Duodenal mucosa (tissue), 2 donors: ENCODE measurements around the gene SMOC1.
A peak's percentile ranks its signal among the peaks of the same experiment; 100 is the strongest.

Experiments
- H3K27ac ChIP-seq: one replicate; pipeline ENCODE4 v1.7.0; 2013; ENCODE audit warnings: low read depth, low read length
- H3K27me3 ChIP-seq, 2 donors: one replicate each; pipeline ENCODE4 v1.7.0; 2013; ENCODE audit warnings: low read length in 2 of 2, control low read depth in 1 of 2; ENCODE audit not compliant: insufficient read depth in 2 of 2, control insufficient read depth in 1 of 2
- H3K36me3 ChIP-seq, 2 donors: one replicate each; pipeline ENCODE4 v1.7.0; 2013; ENCODE audit warnings: low read length in 2 of 2, control low read depth in 1 of 2; ENCODE audit not compliant: insufficient read depth in 2 of 2, control insufficient read depth in 1 of 2
- H3K4me1 ChIP-seq, 2 donors: one replicate each; pipeline ENCODE4 v1.7.0; 2013; ENCODE audit warnings: low read length in 2 of 2, control low read depth in 1 of 2; ENCODE audit not compliant: insufficient read depth in 2 of 2, control insufficient read depth in 1 of 2
- H3K4me3 ChIP-seq, 2 donors: one replicate each; pipeline ENCODE4 v1.7.0; 2013; ENCODE audit warnings: low read length in 2 of 2, low read depth in 1 of 2
- H3K9ac ChIP-seq, 2 donors: one replicate each; pipeline ENCODE4 v1.7.0; 2013; ENCODE audit warnings: low read length in 2 of 2, low read depth in 1 of 2
- H3K9me3 ChIP-seq, 2 donors: one replicate each; pipeline ENCODE4 v1.7.0; 2013; ENCODE audit warnings: low read length in 2 of 2, control low read depth in 1 of 2; ENCODE audit not compliant: control insufficient read depth in 1 of 2

The SMOC1 gene

GRCh38 chr14:69848903-69849391, 30.3 kb upstream of the SMOC1 start:
- no peaks in the 10 kb centered on the region for H3K4me1 ChIP-seq
- peaks cover 2 to 9% of the 10 kb centered on the region in 2 donors for H3K27me3 ChIP-seq
- no peaks in the 10 kb centered on the region for H3K36me3 ChIP-seq
- H3K4me3 ChIP-seq: no peak overlapping the region
- H3K9ac ChIP-seq: no peak overlapping the region
- H3K27ac ChIP-seq: no peak overlapping the region
- no peaks in the 10 kb centered on the region for H3K9me3 ChIP-seq

GRCh38 chr14:69850086-69850735, 29.0 kb upstream of the SMOC1 start:
- Histone ChIP-seq H3K36me3 (no peaks in the 10 kb centered on the region), H3K9me3 (no peaks in the 10 kb centered on the region), H3K4me1 (no peaks in the 10 kb centered on the region), H3K4me3 (peak overlapping the region; percentile 17 to 43), H3K27ac (no peak overlapping the region), H3K9ac (no peak overlapping the region), H3K27me3 (peaks cover 2 to 6% of the 10 kb centered on the region in 2 donors)

DNA sequence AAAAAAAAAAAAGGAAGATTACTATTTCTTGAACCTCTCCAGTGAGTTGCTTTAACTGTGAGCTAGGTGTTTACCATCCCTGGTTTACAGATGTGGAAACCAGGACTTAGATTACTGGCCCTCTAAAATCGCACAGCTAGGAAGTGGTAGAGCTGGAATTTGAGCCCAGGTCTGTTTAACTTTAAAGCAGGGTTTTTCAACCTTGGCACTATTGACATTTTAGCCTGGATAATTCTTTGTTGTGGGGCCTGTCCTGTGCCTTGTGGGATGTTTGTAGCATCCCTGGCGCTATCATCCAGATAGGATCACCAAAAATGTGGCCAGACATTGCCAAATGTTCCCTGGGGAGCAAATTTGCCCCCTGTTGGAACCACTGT, 28.5 kb upstream of the SMOC1 start:
- H3K27ac ChIP-seq: no peak overlapping the region
- H3K27me3 ChIP-seq: peaks cover under 1 to 2% of the 10 kb centered on the region in 2 donors
- H3K4me3 ChIP-seq: no peak overlapping the region
- H3K36me3 ChIP-seq: no peaks in the 10 kb centered on the region
- H3K9ac ChIP-seq: no peak overlapping the region
- H3K4me1 ChIP-seq: no peaks in the 10 kb centered on the region
- no peaks in the 10 kb centered on the region for H3K9me3 ChIP-seq

DNA sequence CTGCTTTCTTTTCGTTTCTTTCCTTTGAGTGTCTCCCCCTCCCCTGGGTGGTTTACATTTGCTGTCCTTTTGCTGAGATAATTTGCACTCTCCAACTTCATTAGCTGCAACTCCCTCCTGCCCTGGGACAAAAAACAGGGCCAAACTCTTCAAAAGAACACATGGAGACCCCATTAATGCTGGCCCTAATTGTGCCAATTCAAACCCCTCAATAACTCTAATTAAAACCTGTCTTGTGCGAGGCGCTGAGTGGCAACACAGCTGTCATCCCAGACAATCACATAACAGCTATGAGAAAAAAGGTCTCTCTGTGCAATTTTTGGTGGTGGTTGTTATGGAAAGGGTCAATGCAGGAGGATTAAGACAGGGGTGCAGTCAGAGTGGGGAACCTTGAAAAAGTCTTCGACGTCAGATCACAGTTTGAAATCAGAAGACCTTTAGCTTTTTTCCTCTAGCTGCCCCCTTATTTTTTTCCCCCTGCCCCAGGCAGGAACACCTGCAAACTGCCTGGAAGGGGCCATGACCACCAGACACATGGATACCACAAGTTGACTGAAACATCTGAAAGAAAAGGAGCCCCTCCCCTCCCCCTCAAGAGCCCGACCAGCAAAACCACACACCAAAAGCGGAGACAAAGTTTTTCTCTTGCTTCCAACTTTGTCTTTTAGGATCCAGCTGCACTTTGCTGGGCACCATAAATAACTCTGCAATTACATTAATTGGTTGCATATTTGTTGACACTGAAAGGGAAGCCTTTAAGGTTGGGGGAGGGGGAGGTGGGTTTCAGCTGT, 26.5 kb upstream of the SMOC1 start:
- H3K36me3 ChIP-seq: no peaks in the 10 kb centered on the region
- no peaks in the 10 kb centered on the region for H3K4me1 ChIP-seq
- peaks cover 0 to under 1% of the 10 kb centered on the region in 2 donors for H3K27me3 ChIP-seq
- no peak overlapping the region for H3K4me3 ChIP-seq
- H3K27ac ChIP-seq: no peak overlapping the region
- no peak overlapping the region for H3K9ac ChIP-seq
- H3K9me3 ChIP-seq: no peaks in the 10 kb centered on the region

DNA sequence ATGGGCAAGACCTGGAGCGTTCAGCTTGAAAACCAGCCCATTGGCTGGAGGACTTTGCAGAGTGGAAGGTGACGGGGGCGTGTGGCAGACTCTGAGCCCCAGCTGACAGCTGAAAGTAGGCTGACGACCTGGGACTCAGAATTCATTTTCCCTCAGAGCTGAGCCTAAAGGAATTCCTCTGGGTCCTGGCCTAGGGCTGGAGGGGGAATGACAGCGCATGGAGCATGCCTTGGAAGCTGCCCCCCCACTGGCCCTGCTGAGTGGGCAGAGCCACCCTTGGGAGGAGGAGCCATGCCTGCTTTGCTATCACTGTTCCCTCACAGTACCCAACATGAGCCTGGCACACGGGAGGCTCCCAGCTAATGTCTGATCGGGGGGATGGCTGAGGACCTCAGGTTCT, 25.4 kb upstream of the SMOC1 start:
- Histone ChIP-seq H3K4me3 (no peak overlapping the region), H3K9me3 (no peaks in the 10 kb centered on the region), H3K27ac (no peak overlapping the region), H3K36me3 (no peaks in the 10 kb centered on the region), H3K27me3 (no peaks in the 10 kb centered on the region), H3K4me1 (no peaks in the 10 kb centered on the region), H3K9ac (no peak overlapping the region)

DNA sequence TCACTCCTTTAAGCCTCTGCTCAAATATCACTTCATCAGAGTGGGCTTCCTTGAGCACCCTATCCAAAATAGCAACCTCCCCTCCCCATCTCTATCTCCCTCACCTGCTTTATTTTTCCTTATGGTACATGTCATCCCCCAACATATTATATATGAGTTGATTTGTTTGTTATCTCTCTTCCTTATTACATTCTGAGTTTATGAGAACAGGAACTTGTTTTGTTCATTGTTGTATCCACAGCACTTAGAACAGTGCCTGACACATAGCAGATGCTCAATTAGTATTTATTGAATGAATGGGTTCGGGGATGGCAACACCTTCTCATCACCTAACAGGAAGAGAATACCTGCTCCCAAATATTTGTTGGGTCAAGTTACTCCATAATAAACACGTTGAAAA, 24.6 kb upstream of the SMOC1 start:
- H3K4me1 ChIP-seq: no peaks in the 10 kb centered on the region
- H3K9me3 ChIP-seq: no peaks in the 10 kb centered on the region
- no peaks in the 10 kb centered on the region for H3K27me3 ChIP-seq
- no peak overlapping the region for H3K9ac ChIP-seq
- no peak overlapping the region for H3K27ac ChIP-seq
- no peak overlapping the region for H3K4me3 ChIP-seq
- no peaks in the 10 kb centered on the region for H3K36me3 ChIP-seq

DNA sequence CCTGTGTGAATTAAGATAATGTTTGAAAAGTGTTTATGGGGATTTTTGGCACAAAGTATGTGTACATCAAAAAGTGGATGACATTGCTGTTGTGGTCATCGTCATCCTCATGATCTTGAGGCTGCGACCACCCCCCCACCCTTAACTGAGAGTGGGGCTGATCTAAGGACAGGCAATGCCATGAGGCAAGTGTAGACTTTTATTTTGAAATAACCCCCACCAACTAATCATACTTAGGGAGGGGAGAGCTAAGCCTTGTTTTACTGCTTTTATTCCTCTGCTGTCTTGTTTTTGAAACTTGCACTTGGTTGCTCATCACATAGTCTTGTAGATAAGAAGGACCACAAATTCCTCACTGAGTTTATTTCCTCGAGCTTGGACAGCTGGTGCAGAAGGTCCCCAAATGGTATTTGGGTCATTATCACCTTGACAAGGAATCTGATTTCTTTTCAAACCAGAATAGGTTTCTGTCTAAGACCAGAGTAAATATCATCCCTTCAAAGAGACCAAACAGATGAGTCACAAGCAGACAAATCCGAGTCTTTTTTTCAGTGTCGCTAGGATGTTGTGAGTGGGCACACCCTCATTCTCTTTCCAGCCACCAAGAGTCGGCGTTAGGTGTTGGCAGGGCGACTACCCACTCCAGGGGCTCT, 23.9 kb upstream of the SMOC1 start:
- H3K27ac ChIP-seq: no peak overlapping the region
- H3K9ac ChIP-seq: no peak overlapping the region
- no peaks in the 10 kb centered on the region for H3K27me3 ChIP-seq
- H3K9me3 ChIP-seq: no peaks in the 10 kb centered on the region
- no peak overlapping the region for H3K4me3 ChIP-seq
- no peaks in the 10 kb centered on the region for H3K4me1 ChIP-seq
- no peaks in the 10 kb centered on the region for H3K36me3 ChIP-seq

DNA sequence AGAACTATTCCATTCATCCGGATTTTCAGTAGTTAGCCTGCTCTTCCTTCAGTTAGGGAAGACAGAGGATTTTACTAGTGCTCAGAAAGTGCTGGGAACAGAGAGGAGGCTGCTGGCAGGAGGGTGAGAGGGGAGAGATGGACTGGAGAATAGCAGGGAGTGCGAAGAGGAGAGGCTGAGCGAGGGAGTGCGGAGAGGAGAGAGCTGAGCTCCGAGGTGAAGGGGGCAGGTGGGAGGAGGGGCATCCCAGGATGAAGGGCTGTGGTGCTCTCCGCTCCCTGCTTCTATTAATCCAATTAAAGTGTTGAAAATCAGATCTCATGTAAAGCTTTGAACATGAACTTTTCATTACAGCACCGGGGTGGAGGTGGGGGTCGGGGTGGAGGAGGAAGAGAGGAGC, 20.4 kb upstream of the SMOC1 start:
- no peaks in the 10 kb centered on the region for H3K36me3 ChIP-seq
- H3K27ac ChIP-seq: no peak overlapping the region
- no peak overlapping the region for H3K4me3 ChIP-seq
- no peaks in the 10 kb centered on the region for H3K4me1 ChIP-seq
- H3K9me3 ChIP-seq: no peaks in the 10 kb centered on the region
- no peaks in the 10 kb centered on the region for H3K27me3 ChIP-seq
- H3K9ac ChIP-seq: no peak overlapping the region

- H3K27me3 ChIP-seq: peaks cover 0 to 2% of the 10 kb centered on the region in 2 donors
- H3K9me3 ChIP-seq: no peaks in the 10 kb centered on the region
- no peak overlapping the region for H3K4me3 ChIP-seq
- H3K27ac ChIP-seq: no peak overlapping the region
- no peak overlapping the region for H3K9ac ChIP-seq
- H3K36me3 ChIP-seq: no peaks in the 10 kb centered on the region
- H3K4me1 ChIP-seq: no peaks in the 10 kb centered on the region
These were observed 19.6 kb upstream of the SMOC1 start for GRCh38 chr14:69859591-69859990.

- no peak overlapping the region for H3K4me3 ChIP-seq
- H3K9me3 ChIP-seq: no peaks in the 10 kb centered on the region
- no peaks in the 10 kb centered on the region for H3K4me1 ChIP-seq
- no peaks in the 10 kb centered on the region for H3K36me3 ChIP-seq
- H3K9ac ChIP-seq: no peak overlapping the region
- no peak overlapping the region for H3K27ac ChIP-seq
- H3K27me3 ChIP-seq: peaks cover 0 to 2% of the 10 kb centered on the region in 2 donors
These were observed 19.0 kb upstream of the SMOC1 start for GRCh38 chr14:69860221-69860620.
